Endothelial cell of umbilical vein (primary cell): Measurements from ENCODE around the gene PPM1H. TPM values are rescaled to one million over a fixed set of nuclear protein-coding genes. Genes with fewer than 3 reads are reported as not detected.

Experiments
- BruUV-seq: library from RNA; stranded (reverse); fragments of 400-500 nt; replicated peaks from 2 replicates; lab custom pipeline; 2021; lab: Mats Ljungman, UMichigan
- CTCF ChIA-PET: fragments of 300-600, 350-600 bp; sonication (Branson Sonifier 250); formaldehyde crosslinking; loops from one replicate; lab custom pipeline; 2021; ENCODE audit warnings: antibody characterized with exemption, inconsistent platforms; lab: Charles Lee
- POLR2A ChIA-PET: fragments of 300-600, 350-600 bp; sonication (Branson Sonifier 250); formaldehyde crosslinking; loops from one replicate; lab custom pipeline; 2021; ENCODE audit warnings: antibody characterized with exemption, inconsistent platforms; lab: Charles Lee
- DNase-seq: peaks from one replicate; pipeline ENCODE4 v3.0.0-alpha.2; 2011; ENCODE audit warnings: low read depth, low spot score
- FAIRE-seq: peaks from 2 replicates; lab custom pipeline; 2011; peaks lifted over from hg19 to GRCh38; lab: Jason Lieb, UNC
- H2AFZ ChIP-seq: 2 replicates; pipeline ENCODE4 v1.6.0; 2012; ENCODE audit warnings: low read depth, low read length, control low read depth, inconsistent platforms
- H3K27ac ChIP-seq: 2 replicates; pipeline ENCODE4 v1.5.1; 2011; ENCODE audit warnings: low read depth, mild to moderate bottlenecking, control low read depth, low read length, moderate library complexity; ENCODE audit not compliant: insufficient read depth
- H3K27me3 ChIP-seq, 2 experiments: 2 replicates each; pipeline versions ENCODE4 v1.6.0 to v1.6.1; 2011; ENCODE audit warnings: low read length in 2 of 2, mixed read lengths in 1 of 2; ENCODE audit not compliant: control insufficient read depth in 2 of 2, insufficient read depth in 2 of 2
- H3K36me3 ChIP-seq, 2 experiments: 2 replicates in 1 of 2; 3 replicates in 1 of 2; pipeline ENCODE4 v1.5.1; 2011; ENCODE audit warnings: low read length in 2 of 2, mild to moderate bottlenecking in 1 of 2, moderate library complexity in 1 of 2; ENCODE audit not compliant: control insufficient read depth in 2 of 2, insufficient read depth in 2 of 2; ENCODE audit errors: extremely low read depth in 1 of 2
- H3K4me1 ChIP-seq: 3 replicates; pipeline ENCODE4 v1.5.1; 2011; ENCODE audit warnings: mild to moderate bottlenecking, low read length; ENCODE audit not compliant: control insufficient read depth, insufficient read depth; ENCODE audit errors: extremely low read depth
- H3K4me2 ChIP-seq: 2 replicates; pipeline ENCODE4 v1.6.1; 2011; ENCODE audit warnings: low read length, control low read depth, mixed read lengths; ENCODE audit not compliant: insufficient read depth
- H3K4me3 ChIP-seq, 3 experiments: fragments of 200-600 bp in 1 of 3; sonication (generic), shearing (Covaris generic) in 1 of 3; replicated peaks in 1 of 3; 2 replicates each; pipeline ENCODE4 v1.5.1; 2011 to 2016; ENCODE audit warnings: control low read depth in 3 of 3, low read length in 3 of 3, mild to moderate bottlenecking in 2 of 3, inconsistent platforms in 1 of 3, low read depth in 1 of 3, moderate library complexity in 1 of 3; ENCODE audit not compliant: insufficient read depth in 1 of 3
- H3K79me2 ChIP-seq: 2 replicates; pipeline ENCODE4 v1.6.0; 2012; ENCODE audit warnings: low read length, inconsistent platforms; ENCODE audit not compliant: control insufficient read depth, insufficient read depth
- H3K9ac ChIP-seq: replicated peaks from 2 replicates; pipeline ENCODE3; 2011; ENCODE audit warnings: low read length, control low read depth; ENCODE audit not compliant: insufficient read depth; ENCODE audit errors: extremely low read depth
- H3K9me1 ChIP-seq: replicated peaks from 3 replicates; pipeline ENCODE4 v1.6.0; 2011; ENCODE audit warnings: mild to moderate bottlenecking, low read length; ENCODE audit not compliant: control insufficient read depth, insufficient read depth; ENCODE audit errors: extremely low read depth
- H3K9me3 ChIP-seq: replicated peaks from 2 replicates; pipeline ENCODE4 v1.5.1; 2012; ENCODE audit warnings: low read length, inconsistent platforms; ENCODE audit not compliant: control insufficient read depth, insufficient read depth
- H4K20me1 ChIP-seq: replicated peaks from 2 replicates; pipeline ENCODE3; 2011; ENCODE audit warnings: mild to moderate bottlenecking, low read length; ENCODE audit not compliant: control insufficient read depth, insufficient read depth; ENCODE audit errors: extremely low read depth
- EZH2 ChIP-seq: IDR thresholded peaks from 2 replicates; pipeline ENCODE4 v1.6.1; 2012; ENCODE audit warnings: borderline replicate concordance, low read depth, mild to moderate bottlenecking, moderate library complexity, low read length, inconsistent platforms; ENCODE audit not compliant: severe bottlenecking
- FOS ChIP-seq: IDR thresholded peaks from 2 replicates; pipeline ENCODE4 v1.6.1; 2011; ENCODE audit warnings: mild to moderate bottlenecking, low read length, moderate library complexity, borderline replicate concordance; ENCODE audit not compliant: insufficient read depth
- GATA2 ChIP-seq: IDR thresholded peaks from 2 replicates; pipeline ENCODE4 v1.7.0; 2011; ENCODE audit warnings: low read depth, mild to moderate bottlenecking, moderate library complexity, mixed read lengths, low read length; ENCODE audit not compliant: insufficient read length, insufficient read depth
- MAX ChIP-seq: IDR thresholded peaks from 2 replicates; pipeline ENCODE4 v1.6.1; 2011; ENCODE audit not compliant: insufficient read depth, insufficient read length
- POLR2A ChIP-seq: IDR thresholded peaks from 2 replicates; pipeline ENCODE4 v1.6.1; 2012; ENCODE audit warnings: low read depth, mild to moderate bottlenecking, control low read depth, low read length
- POLR2AphosphoS5 ChIP-seq: IDR thresholded peaks from 2 replicates; pipeline ENCODE4 v1.6.1; 2012; ENCODE audit warnings: low read depth, mild to moderate bottlenecking, control low read depth, low read length, moderate library complexity; ENCODE audit not compliant: insufficient read depth
- dilution Hi-C: fragments of 300-500 bp; cut with MboI; formaldehyde crosslinking; loops from one replicate; pipeline ENCODE4 v1.15.0; 2019; ENCODE audit warnings: low sequenced_read_pairs; ENCODE audit not compliant: extremely low pct_ligation_motif_present
- intact Hi-C: fragments of 100-400 bp; cut with micrococcal nuclease; formaldehyde crosslinking; loops from one replicate; pipeline ENCODE4 v1.10.0; 2022
- polyA plus RNA-seq, 4 experiments: library from polyadenylated mRNA; depleted of rRNA in 3 of 4; stranded (reverse) in 3 of 4; unstranded in 1 of 4; fragments of >200 nt; gene quantifications; 2 replicates each; pipeline versions ENCODE4 v1.2.1 to v1.2.3, GENCODE V29; 2011 to 2012; ENCODE audit warnings: missing spikeins in 1 of 4
- total RNA-seq: library from RNA; stranded (reverse); gene quantifications from 2 replicates; pipeline ENCODE4 v1.2.3, GENCODE V29; 2021
- TF ChIP-seq, protein P1 (sequence below), 2 donors: IDR thresholded peaks; 1 replicate in 1 of 2; 2 replicates in 1 of 2; pipeline ENCODE4 v1.5.1; 2011; ENCODE audit warnings: low read length in 2 of 2, mild to moderate bottlenecking in 2 of 2, moderate library complexity in 2 of 2, control low read depth in 1 of 2, inconsistent platforms in 1 of 2, low read depth in 1 of 2; ENCODE audit not compliant: insufficient read depth in 1 of 2; ENCODE audit errors: extremely low read depth in 1 of 2

PPM1H gene
- total and polyA plus RNA-seq, 2 donors (not counting 3 experiments of a cell fraction or from before 2014, with no cell fraction given), result 1.0 to 7.2 TPM

DNA sequence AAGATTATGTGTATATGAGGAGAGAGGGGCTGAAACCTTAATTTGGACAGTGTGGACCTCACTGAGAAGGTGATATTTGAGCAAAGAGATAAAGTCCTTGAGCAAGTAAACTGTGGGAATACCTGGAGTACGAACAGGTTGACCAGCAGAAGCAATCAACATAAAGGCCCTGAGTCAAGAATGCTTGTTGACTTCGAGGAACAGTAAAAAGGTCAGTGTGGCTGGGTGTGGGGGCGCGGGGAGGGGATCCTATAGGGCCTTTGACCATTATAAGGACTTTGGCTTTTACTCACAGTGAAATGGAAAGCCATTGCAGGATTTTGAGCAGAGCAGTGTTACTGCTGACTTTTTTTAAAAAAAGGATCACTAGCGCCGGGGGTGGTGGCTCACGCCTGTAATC is 34.7 kb upstream of the PPM1H start:
- Histone ChIP-seq H4K20me1 (no peaks in the 10 kb centered on the region), H3K4me2 (no peak overlapping the region), H3K79me2 (no peaks in the 10 kb centered on the region), H3K4me3 (no peak overlapping the region), H3K27me3 (peaks cover 0 to 3% of the 10 kb centered on the region in 2 experiments), H3K9me3 (no peaks in the 10 kb centered on the region), H3K4me1 (no peaks in the 10 kb centered on the region), H3K9me1 (no peaks in the 10 kb centered on the region), H3K27ac (no peak overlapping the region), H3K9ac (no peak overlapping the region), H3K36me3 (no peaks in the 10 kb centered on the region), H2AFZ (no peak overlapping the region)
- BruUV-seq, result no TSS peak
- ChIA-PET POLR2A (no interaction called here), CTCF (no interaction called here)
- intact Hi-C loops (no loop called here), dilution Hi-C loops (no loop called here)
- TF ChIP-seq GATA2 (no peak), EZH2 (no peak), FOS (no peak), MAX (no peak), POLR2AphosphoS5 (no peak), POLR2A (no peak)
- TF ChIP-seq, protein P1, sequence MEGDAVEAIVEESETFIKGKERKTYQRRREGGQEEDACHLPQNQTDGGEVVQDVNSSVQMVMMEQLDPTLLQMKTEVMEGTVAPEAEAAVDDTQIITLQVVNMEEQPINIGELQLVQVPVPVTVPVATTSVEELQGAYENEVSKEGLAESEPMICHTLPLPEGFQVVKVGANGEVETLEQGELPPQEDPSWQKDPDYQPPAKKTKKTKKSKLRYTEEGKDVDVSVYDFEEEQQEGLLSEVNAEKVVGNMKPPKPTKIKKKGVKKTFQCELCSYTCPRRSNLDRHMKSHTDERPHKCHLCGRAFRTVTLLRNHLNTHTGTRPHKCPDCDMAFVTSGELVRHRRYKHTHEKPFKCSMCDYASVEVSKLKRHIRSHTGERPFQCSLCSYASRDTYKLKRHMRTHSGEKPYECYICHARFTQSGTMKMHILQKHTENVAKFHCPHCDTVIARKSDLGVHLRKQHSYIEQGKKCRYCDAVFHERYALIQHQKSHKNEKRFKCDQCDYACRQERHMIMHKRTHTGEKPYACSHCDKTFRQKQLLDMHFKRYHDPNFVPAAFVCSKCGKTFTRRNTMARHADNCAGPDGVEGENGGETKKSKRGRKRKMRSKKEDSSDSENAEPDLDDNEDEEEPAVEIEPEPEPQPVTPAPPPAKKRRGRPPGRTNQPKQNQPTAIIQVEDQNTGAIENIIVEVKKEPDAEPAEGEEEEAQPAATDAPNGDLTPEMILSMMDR (IDR thresholded peaks at IDR 0.05; ENCODE audit: extremely low read depth in 1 of 2, insufficient read depth in 1 of 2, low read depth in 1 of 2, low read length in 2 of 2), result no peak
- FAIRE-seq (no peak), DNase-seq (no peak)
